HG02884 (cell line): Measurements from ENCODE around the gene PNKP.
A peak's percentile ranks its signal among the peaks of the same experiment; 100 is the strongest.
"Not testable (repeated sequence)": the region's sequence is repeated elsewhere in the genome, so short reads cannot be mapped to it uniquely, and the experiment has no call there.

Experiments
- ATAC-seq: cut with Tn5 transposase; IDR thresholded peaks from one replicate; pipeline ENCODE4 v1.9.1; 2021; ENCODE audit warnings: mild to moderate bottlenecking, moderate library complexity; ENCODE audit not compliant: unreplicated experiment

PNKP gene

DNA sequence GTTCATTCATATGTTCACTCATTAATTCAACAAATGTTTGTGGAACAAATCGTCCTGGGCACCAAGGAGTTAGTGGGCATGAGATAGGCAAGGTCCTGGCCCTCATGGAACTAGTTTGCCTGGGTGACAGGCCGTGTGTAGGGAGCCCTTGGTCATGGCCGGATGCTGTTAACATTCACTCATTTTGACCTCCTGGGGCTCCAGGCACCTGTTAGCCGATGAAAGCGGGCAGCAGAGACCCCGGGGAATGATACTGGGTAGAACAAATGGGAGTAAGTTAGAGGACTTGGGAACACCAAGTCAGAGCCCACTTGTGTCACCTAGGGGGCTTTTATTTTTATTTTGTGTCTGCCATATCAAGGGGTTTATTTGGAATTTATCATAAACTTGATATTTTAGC is 42.7 kb downstream of the PNKP start:
- ATAC-seq = no peak

DNA sequence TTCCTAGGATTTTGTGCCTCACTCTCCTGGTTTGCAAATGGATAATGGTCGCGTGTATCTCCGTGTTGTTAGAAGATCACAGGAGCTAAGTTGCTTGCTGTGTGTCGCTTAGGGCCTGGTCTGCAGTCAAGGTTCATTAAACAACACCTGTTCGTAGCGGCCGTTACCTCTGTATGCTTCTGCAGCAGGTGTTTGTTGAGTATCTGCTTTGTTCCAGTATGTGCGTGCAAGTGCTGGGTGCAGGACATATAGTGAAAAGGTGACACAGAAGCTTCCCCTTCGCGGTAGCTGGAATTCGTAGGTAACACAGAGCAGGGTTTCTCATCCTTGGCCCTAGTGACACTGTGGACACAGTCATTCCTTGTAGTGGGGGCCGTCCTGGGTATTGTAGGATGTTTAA is 43.9 kb downstream of the PNKP start:
- no peak for ATAC-seq

DNA sequence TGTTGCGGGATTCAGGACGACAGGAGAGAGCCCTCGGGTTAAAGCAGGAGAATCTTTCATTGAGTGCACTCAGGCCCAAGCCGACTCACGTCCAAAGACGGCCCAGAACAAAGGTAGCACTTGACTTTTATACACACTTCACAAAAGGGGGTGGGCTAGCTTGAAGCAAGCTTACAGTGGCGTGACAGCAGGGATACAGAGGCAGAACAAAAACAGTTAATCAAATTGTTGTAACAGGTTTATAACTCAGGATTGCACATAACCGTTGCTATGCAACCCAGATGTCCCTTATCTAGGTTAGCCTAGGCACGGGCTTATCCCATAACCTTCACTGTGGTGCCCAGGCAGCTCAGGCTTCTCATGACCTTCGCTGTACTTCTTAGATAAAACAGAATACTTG is 47.3 kb downstream of the PNKP start:
- ATAC-seq = no peak

DNA sequence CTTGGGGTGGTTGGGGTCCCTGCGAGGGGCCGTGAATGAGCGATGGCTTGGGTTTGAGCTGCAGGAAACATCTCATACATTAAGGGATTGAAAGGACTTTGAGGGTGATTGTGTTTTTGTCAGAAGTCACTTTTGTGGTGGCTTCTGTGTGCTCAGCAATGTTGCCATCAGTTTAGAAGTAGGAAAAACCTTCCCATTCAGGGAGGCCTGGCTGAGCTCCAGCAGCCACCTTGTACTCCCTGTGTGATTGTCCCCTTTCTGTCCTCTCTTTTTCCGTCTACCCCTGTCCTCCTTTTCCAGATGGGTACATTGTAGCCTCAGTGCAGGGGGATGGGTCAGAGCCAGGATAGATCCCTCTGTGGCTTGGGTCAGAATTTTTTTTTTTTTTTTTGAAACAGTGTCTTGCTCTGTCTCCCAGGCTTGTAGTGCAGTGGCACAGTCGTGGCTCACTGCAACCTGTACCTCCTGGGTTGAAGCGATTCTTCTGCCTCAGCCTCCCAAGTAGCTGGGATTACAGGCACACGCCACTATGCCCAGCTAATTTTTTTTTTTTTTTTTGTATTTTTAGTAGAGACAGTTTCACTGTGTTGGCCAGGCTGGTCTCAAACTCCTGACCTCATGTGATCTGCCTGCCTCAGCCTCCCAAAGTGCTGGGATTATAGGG is 47.8 kb downstream of the PNKP start:
- ATAC-seq = not testable (repeated sequence)

DNA sequence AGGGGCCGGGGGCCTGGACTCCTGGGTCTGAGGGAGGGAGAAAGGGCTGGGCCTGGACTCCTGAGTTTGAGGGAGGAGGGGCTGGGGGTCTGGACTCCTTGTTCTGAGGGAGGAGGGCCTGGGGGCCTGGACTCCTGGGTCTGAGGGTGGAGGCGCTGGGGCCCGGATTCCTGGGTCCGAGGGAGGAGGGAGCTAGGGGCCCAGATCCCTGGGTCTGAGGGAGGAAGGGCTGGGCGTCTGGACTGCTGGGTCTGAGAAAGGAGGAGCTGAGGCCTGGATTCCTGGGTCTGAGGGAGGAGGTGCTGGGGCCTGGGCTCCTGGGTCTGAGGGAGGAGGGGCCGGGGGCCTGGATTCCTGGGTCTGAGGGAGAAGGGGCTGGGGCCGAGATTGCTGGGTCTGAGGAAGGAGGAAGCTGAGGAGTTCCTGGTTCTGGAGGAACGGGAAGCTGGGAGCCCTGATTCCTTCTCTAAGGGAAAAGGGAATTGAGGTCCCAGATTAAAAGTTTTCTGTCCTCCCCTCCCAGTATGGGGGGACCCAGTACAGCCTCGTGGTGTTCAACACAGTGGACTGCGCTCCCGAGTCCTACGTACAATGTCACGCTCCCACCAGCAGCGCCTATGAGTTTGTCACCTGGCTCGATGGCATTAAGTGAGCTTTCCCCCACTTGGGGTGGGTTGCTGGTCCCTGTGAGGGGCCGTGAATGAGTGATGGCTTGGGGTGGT is 48.6 kb downstream of the PNKP start:
- ATAC-seq = no peak

DNA sequence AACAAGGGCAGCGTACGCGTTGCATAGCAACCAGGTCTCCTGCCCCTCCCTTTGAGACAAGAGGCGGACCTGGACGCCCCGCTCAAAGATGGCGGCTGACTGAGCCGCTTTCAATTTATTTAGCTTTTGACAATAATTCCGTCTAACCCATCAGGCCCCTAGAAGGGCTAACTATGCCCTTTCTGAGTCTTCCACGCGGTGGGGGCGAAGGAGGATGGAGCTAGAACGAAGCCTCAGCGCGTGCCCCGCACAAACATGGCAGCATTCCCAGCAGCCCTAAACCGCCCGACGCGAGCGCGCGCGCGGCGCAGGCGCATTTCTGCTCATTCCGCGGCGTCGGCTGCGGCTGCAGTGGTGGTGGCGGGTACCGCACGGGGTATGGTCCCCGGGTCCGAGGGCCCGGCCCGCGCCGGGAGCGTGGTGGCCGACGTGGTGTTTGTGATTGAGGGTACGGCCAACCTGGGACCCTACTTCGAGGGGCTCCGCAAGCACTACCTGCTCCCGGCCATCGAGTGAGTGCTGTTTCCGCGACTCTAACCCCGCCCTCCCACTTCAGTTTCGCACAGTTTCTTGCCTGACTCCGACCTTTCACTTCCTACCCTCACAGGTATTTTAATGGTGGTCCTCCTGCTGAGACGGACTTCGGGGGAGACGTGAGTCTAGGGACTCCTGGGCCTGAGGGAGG is 49.3 kb downstream of the PNKP start, which contains the start of gene MED25:
TSS of gene MED25 (plus strand) at position 326 of the 685 bp plus-strand sequence. CDS start at position 379, 53 bp downstream.
- peak; percentile 49 for ATAC-seq

DNA sequence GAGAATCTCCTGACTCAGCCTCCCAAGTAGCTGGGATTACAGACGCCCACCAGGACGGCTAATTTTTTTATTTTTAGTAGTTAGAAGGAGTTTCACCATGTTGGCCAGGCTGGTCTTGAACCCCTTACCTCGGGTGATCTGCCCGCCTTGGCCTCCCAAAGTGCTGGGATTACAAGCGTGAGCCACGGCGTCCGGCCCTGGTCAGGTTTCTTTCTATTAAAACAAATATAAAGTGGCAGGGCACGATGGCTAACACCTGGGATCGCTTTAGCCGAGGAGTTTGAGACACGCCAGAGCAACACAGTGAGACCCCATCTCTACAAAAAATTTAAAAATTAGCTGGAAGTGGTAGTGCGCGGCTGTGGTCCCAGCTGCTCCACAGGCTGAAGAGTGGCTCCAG is 50.8 kb downstream of the PNKP start:
- ATAC-seq = no peak

DNA sequence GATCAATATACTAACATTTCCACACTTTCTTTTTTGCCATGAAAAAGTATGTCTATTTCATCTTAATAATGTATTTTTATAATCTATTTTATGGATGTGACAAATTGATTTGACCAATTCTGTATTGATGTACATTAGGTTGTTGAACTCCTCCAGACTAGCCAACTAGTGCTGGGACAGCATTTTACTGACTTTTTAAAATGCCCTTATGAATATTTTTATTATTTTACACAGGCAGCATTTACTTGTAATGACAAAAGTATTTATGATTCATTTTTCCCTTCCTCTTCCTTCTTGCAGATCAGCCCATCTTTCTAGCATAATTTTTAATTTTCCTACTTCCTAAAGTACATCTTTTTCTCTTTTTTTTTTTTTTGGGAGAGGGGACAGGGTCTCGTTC is 53.4 kb downstream of the PNKP start:
- no peak for ATAC-seq

DNA sequence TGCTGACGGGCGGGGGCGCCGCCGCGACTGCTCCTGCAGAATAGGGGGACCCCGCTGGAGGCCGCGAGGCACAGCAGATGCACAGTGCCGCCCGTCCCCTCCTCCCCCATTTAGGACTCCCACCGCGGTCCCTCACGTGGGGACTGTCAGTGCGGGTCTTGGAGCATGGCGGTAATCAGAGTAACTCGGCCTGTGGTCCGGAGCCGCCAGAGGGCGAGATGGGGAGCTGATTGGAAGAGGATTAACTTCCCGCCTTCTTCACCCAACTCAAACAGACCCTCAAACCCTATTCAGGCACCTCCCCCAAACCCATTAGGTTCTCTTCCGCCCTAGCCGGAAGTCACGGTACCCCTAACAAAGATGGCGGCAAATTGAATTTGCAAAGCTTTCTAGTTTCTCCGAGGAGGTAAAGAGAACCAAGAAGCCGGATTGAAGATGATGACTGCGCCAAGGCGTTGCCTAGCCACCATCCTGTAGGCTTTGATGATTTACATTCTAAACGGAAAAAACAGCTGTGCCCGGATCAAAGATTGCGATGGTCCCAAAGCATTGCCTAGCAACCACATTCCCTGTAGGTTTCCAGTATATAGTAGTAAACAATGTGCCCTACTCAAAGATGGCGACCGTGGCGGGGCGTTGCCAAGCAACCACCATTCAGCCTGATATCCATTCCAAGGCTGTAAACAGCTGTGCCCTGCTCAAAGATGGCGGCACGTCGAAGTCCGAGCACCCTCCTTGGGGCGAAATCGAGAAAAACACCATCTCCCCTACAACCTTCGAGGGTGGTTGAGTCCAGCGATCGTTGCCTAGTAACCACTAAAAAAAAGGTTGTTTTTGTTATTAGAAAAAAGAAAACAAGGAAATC is 54.1 kb downstream of the PNKP start, which contains the start of gene FUZ:
TSS of gene FUZ (minus strand) at position 296 of the 865 bp plus-strand sequence. CDS start at position 110, 186 bp downstream.
- ATAC-seq = peak; percentile 49

DNA sequence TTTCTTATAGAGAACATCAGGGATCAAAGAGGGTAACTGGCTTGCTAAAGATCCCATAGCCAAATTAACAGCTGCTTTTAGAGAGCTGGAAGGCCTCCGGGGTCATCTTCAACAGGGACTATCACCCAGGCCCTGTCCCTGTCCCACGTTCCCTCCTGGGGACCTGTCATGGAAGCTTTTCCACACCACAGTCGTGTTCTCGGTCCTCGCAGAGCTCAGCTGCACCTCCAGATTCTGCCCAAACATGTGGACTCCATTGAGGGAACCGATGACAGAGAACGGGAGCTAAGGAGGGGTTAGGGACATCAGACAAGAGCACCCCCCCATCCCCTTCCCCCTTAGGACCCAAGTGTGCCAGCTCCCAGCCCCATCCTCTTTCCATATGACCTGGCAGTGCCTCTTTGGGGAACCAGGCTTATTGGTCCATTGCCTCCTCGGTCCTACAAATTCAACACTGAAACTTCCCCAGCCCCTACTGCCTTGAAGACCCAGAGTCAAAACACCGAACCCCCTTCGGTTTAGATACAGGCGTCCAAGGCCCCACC is 54.9 kb downstream of the PNKP start:
- no peak for ATAC-seq

DNA sequence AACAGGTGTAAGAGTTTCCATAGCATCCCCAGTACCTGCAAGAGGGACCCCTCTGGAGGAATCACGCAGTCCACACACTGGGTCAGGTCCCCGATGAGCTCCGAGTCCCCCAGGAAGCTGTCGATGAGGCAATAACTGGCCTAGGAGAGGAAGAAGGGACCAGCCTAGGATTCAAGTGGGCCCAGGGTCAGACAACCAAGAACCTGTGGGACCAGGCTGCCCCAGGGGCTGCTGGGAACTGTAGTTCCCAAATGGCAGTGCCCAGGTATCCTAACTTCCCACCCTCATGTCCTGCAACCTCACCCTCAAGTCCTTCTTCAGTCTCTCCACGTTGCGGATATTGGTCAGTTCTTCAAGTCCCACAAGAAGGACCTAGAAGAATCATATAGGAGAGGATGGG is 56.0 kb downstream of the PNKP start:
- ATAC-seq = no peak
